Fibroblast of upper back skin (primary cell): ENCODE data around the gene KLLN.
"Not testable (repeated sequence)": the region's sequence is repeated elsewhere in the genome, so short reads cannot be mapped to it uniquely, and the experiment has no call there.

Source experiments
- DNase-seq: peaks from one replicate; pipeline ENCODE4 v3.0.0-alpha.2; 2013

The KLLN gene

GRCh38 chr10:87841186-87841585 lies 22.1 kb downstream of the KLLN start:
- no peak for DNase-seq

GRCh38 chr10:87838650-87839049 lies 24.7 kb downstream of the KLLN start:
- DNase-seq, result no peak

GRCh38 chr10:87837445-87837844 lies 25.9 kb downstream of the KLLN start:
- no peak for DNase-seq

- DNase-seq, result no peak
Measured at GRCh38 chr10:87836098-87836497, 27.2 kb downstream of the KLLN start.

GRCh38 chr10:87829986-87830729 lies 33.2 kb downstream of the KLLN start:
- no peak for DNase-seq

GRCh38 chr10:87829051-87829450 lies 34.3 kb downstream of the KLLN start:
- DNase-seq, result not testable (repeated sequence)

GRCh38 chr10:87827681-87828080 lies 35.7 kb downstream of the KLLN start:
- no peak for DNase-seq

GRCh38 chr10:87826653-87827052 lies 36.7 kb downstream of the KLLN start:
- DNase-seq, result no peak

GRCh38 chr10:87819289-87819585 lies 44.1 kb downstream of the KLLN start:
- DNase-seq, result no peak

- peak; percentile 13 for DNase-seq
Measured at GRCh38 chr10:87818505-87819288, 44.6 kb downstream of the KLLN start.

- peak; percentile 80 for DNase-seq
Measured at GRCh38 chr10:87817609-87818504, 45.5 kb downstream of the KLLN start, which contains the start of gene ATAD1. ATAD1 (minus strand) TSS chr10:87818226; CDS start chr10:87814599, 3,627 bp downstream.

GRCh38 chr10:87816898-87817608 lies 46.3 kb downstream of the KLLN start:
- DNase-seq, result no peak

- DNase-seq, result no peak
Measured at GRCh38 chr10:87816163-87816897, 47.0 kb downstream of the KLLN start.
